ENCODE data around the gene SRSF11.

SRSF11 gene

DNA sequence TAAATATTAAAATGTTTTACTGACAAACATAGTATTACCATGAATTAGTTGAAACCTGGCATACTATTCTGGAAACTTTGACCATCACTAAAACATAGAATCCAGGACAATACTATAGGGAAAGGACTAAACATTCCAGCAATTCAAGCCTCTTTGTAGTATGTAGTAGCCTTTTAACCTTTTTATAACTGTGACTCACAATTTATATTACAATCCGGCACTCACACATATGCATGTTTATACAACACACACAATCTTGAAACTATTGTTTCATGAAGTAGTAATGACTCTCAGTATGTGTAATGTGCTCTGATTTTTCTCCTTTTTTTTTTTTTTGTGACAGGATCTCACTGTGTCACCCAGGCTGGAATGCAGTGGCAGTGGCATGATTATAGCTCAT, 69.0 kb downstream of the SRSF11 start:
- DNase-seq (ENCODE audit: low read depth, low spot score): no peak
- no peak overlapping the region for H3K4me3 ChIP-seq (ENCODE audit: low read length)

DNA sequence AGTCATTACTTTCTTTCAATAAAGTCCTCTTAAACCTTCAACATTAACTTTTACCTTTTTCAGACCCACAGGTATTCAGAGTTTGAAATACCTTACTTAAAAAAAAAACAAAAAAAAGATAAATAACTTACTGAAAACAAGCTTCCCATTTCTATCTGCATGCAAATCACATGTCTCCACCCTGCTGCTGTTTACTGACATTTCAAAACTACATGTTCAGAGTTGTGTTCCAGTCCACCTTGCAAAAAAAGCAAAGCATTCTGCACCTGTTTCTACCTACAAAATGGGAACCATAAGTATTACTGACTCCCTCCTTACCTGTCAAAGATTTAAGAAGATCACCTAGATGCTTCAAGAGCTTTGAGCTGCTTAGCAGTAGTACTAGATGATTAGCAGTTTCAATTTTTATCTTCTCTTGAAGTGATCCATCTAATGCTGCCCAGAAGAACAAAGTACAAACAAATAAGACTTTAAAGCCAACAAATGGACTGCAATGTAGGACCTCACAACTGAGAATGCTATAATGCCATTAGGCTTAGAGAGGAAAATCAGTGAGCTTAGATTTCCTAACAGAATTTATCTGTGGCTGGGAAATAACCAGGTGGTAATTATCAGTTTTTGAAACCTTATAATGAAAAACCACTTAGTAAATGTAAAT, 72.1 kb downstream of the SRSF11 start:
- no peak overlapping the region for H3K4me3 ChIP-seq (ENCODE audit: low read length)
- DNase-seq (ENCODE audit: low read depth, low spot score): no peak

DNA sequence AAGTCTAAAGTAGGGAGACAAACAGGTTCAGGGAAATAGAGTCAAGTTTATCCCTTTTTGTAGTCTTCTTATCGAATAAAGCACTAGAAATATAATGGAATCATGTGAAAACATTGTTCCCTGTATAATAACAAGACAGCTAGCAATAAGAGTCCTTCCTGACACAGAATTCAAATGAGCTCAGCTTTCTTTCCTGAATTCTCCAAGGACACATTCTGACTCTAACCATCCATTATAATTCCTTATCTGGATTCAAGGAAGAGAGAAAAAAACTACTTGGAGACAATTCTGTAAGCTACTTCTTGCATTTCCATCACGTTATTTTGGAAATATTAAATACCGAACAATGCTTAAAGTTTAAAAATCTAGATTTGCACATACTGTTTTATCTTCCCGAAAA, 74.6 kb downstream of the SRSF11 start:
- no peak overlapping the region for H3K4me3 ChIP-seq (ENCODE audit: low read length)
- no peak for DNase-seq (ENCODE audit: low read depth, low spot score)

DNA sequence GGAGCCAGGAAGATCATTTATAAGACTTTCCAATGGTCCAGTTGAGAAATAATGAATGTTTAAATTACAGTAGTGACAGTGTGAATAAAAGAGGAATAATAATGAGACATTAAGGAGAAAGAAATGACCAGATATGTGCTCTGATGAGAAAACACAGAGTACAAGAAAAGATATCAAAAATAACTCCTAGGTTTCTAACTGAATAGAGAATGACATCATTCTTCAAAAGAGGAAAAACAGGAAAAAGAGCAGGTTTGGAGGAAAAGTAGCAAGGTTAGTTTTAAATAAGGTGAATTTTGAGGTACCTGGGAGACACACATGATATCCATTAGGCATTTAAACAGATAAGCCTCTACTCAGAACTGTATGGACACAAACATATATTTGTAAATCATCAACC, 78.3 kb downstream of the SRSF11 start:
- no peak for DNase-seq (ENCODE audit: low read depth, low spot score)
- H3K4me3 ChIP-seq (ENCODE audit: low read length): no peak overlapping the region
